Suppressor macrophage (primary cell): ENCODE measurements around the gene GRIN2A.

ENCODE experiments used
- DNase-seq, 4 experiments: peaks; one replicate each; pipeline ENCODE4 v3.0.0-alpha.2; 2020 to 2022

GRIN2A gene

GRCh38 chr16:9850817-9851216, 331.4 kb downstream of the GRIN2A start:
- DNase-seq, result no peak

- no peak for DNase-seq
Measured at GRCh38 chr16:9849697-9850245, 332.5 kb downstream of the GRIN2A start.

- DNase-seq, result no peak
Measured at GRCh38 chr16:9847146-9847545, 335.1 kb downstream of the GRIN2A start.

GRCh38 chr16:9846362-9847099, 335.7 kb downstream of the GRIN2A start:
- DNase-seq, result peak in 2 of 4 experiments; percentile 1 to 7

- no peak for DNase-seq
Measured at GRCh38 chr16:9845661-9846361, 336.4 kb downstream of the GRIN2A start.

- peak in 3 of 4 experiments; percentile 3 to 7 (median 4) for DNase-seq
Measured at GRCh38 chr16:9844361-9844760, 337.9 kb downstream of the GRIN2A start.

GRCh38 chr16:9843424-9844018, 338.7 kb downstream of the GRIN2A start:
- no peak for DNase-seq

GRCh38 chr16:9840761-9841665, 341.2 kb downstream of the GRIN2A start:
- DNase-seq, result no peak

GRCh38 chr16:9837481-9837880, 344.7 kb downstream of the GRIN2A start:
- DNase-seq, result no peak

GRCh38 chr16:9836118-9836736, 346.0 kb downstream of the GRIN2A start:
- DNase-seq, result peak in 2 of 4 experiments; percentile 13 to 17

GRCh38 chr16:9827062-9827752, 355.0 kb downstream of the GRIN2A start:
- DNase-seq, result no peak

GRCh38 chr16:9826656-9827055, 355.6 kb downstream of the GRIN2A start:
- no peak for DNase-seq

GRCh38 chr16:9824200-9825068, 357.8 kb downstream of the GRIN2A start:
- DNase-seq, result no peak

GRCh38 chr16:9823510-9823909, 358.7 kb downstream of the GRIN2A start:
- no peak for DNase-seq

- no peak for DNase-seq
Measured at GRCh38 chr16:9821970-9822369, 360.3 kb downstream of the GRIN2A start.

- DNase-seq, result no peak
Measured at GRCh38 chr16:9821331-9821730, 360.9 kb downstream of the GRIN2A start.

GRCh38 chr16:9820476-9821246, 361.6 kb downstream of the GRIN2A start:
- no peak for DNase-seq

- DNase-seq, result no peak
Measured at GRCh38 chr16:9818702-9819101, 363.5 kb downstream of the GRIN2A start.

GRCh38 chr16:9817586-9817985, 364.6 kb downstream of the GRIN2A start:
- no peak for DNase-seq
